Activated naive CD4-positive, alpha-beta T cell (primary cell): ENCODE results near the gene RNU5B-1.

ENCODE experiments used
- DNase-seq, 4 experiments: peaks; one replicate each; lab custom pipeline; 2025; lab: John Stamatoyannopoulos, UW

Gene RNU5B-1

DNA sequence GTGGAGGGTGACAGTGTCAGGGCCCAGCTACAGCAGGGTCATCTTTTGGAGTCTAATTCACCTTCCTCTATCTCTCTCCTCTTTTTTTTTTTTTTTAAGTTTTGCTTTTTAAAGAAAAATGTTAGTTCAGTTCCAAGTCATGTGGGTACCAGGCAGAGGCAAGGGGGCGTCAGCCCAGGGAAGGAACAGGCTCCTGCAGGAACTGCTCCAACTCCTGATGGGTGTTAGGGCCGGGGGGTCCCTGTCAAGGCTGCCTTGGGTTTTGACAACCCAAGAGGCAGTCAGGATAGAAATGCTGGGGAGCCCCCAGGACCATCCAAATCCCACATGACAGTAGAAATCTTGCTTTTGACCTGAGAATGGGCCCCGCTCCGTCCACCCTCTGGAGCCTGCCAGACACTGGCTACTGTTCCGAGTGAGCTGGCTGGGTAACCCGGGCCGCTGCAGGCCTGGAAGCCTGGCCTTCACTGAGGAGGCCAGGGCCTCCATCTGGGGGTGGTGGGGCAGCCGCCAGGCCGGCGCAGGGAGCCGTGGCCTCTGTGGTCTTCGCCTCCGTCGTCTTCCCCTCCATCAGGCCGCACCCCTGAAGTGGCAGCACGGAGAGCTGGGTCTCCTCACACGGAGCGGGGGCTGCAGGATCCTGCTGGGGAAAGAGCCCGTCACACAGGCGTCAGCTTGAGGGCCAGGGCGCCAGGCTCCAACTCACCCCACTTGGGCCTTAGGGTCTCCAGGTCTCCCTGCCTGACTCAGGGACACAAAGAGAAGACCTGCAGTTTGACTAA is 24.2 kb downstream of the RNU5B-1 start:
- DNase-seq, result no peak

DNA sequence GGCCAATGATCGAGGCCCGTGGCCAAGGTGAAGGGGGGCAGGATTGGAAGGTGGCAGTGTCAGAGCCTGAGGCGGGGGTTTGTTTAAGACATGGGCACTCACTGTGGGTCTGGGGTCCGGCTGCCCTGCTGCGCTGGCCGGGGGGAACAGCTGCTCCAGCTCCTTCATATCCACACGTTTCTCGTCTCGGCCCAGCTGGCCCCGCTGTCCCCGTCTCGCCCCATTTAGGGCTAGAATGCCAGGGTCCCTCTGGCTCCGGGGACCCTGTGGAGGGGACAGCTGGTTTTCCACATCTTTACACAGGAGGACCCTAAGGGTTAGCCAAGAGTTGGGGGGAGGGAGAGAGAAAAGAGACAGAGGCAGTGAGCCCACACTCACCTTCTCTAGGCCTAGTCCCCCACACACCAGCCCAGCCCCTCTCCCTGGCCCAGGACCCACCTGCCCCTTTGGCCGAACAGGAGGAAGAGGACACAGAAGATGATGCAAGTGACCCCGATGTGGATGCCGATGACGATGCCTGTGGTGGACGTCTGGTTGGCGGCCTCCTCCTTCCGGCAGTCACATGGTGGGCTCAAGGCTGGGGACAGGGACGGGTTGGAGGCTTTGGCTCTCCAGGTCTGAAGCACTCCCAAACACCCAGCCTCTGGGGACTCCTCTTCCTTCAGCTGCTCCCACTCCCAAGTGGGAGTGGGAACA is 25.0 kb downstream of the RNU5B-1 start:
- no peak for DNase-seq

DNA sequence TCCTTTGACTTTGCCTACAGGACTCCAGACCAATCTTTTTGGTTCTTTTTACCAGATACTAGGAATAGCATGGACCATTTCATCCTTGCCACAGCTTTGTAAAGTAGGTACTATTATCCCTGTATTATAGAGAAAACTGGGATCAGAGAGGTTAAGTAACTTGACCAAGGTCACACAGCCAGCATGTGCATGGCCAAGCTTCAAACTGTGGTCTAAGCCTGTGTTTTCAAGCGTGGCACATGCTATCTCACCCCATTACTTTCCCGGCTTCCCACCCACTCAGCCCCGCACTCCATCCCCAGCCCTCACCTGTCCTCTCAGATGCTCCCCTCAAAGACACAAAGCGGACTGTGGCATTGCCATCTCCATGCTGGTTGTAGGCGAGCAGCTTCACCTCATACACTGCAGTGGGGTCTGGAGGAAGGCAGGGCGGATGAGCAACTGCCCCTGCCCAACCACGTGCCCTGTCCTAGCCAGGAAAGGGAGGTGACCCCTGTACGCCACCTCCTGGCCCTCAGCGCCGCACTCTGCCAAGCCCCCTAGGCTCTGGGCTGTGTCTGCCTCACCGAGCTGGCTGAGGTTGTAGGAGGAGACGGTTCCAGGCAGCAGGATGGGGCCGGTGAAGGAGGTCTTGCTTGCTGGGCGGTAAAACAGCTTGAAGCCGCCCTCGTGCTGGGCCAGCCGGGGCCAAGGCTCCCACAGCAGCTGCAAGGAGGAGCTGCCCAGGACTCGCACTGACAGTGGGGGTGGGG is 25.7 kb downstream of the RNU5B-1 start:
- DNase-seq, result no peak

DNA sequence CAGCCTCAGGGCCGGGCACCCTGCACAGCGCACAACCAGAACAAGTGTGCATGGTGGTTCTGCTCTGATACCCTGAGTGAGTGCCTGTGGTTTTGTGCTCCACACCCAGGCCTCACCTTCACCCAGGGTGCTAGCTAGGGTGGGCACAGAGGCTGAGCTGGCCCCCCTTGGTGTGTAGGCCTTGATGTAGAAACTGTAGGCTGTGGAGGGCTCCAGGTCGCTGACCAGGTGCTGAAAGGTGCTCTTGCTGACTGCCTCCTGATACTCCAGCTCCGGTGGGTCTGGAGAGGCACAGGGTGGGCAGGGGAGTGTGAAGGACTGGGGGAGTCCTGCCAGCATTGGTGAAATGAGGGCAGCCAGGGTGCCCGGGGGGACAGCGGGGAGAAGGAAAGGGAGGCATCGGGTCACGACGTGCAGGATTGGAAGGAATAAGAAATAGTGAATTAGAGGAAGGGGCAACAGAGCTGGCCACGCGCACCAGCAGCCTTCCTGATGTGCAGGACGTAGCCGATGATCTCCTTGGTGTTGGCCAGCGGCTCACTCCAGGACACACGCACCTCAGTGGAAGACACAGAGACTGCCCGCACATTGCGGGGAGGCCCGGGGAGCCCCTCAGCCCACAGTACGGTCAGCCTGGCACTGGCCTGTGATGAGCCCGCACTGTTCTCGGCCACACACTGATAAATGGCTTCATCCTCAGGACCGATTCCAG is 26.6 kb downstream of the RNU5B-1 start:
- no peak for DNase-seq

DNA sequence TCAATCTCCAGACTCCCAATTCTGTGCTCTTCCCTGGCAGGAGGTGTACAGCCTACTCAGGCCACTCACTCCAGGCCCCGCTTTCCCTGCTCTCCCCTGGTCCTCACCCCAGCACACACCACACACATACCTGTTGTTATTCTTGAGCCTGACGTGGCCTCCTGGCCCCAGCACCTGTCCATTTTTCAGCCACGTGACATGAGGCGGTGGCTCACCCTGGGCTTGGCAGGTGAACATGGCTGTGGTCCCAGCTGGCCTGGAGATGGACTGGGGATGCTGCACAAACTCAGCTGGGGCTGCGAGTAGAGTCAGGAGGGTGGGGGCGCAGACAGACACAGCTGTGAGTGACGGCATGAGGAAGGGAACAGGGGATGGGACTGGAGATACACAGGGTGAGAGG is 27.3 kb downstream of the RNU5B-1 start:
- no peak for DNase-seq

DNA sequence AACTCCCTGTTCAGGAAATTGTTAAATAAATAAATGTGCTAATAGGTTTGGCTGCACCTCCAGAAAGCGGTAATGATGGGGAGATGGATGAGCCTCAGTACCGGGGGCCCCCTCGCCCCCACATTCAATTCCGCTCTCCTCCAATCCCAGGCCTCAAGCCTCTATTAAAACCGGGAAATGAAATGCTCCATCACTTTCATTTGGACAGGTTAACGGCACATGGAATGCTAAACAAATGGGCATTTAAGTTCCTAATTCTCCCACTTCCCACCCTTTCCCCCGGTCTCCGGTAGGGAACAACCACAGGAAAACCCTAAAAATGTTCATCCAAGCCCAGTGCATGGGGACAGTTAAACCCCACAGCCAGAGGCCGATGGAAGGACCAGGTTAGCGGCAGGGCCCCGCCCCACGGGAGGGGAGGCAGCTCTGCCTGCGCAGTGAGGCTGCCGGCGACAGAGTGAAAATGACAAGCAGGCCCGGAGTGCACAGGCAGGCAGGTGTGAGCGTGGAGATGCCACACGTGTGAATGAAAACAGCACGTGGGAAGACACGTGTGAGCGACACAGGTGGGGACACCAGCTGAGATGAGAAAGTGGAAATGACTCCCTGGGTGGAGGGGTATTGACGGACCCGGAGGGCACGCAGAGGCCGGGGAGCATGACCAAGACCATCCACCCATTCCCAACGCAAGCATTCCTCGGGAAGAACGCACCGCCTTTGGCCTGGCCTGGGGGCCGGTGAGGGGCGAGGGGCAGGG is 28.1 kb downstream of the RNU5B-1 start:
- DNase-seq, result no peak

DNA sequence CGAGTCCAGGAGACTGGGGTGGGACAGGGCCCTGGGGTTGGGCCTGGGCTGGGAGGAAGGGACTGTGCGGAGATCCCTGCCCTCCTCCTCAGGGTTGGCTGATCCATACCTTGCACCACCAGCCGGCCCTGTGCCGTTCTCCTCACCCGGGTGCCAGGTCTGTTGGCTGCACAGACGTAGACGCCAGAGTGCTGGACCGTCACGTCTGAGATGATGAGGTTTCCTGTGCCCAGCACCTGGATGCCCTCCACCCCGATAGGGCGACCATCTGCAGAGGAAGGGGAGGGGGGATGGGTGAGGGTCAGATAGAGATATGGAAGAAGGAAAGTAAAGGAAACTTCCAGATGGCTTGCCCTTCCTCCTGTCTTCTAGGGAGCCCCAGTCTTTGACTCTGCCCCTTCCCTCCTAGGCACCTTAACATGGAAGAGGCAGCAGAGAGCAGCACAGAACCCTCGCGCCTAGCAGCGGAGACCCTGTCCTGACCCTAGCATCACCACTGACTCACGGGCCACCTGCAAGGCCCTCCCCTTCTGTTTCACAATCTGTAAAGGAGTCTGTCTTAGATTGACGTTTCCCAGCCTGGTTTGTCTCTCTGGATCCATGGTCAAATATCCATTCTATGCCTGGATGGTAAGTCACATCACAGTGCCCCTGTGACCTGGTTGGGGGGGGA is 28.8 kb downstream of the RNU5B-1 start:
- no peak for DNase-seq

DNA sequence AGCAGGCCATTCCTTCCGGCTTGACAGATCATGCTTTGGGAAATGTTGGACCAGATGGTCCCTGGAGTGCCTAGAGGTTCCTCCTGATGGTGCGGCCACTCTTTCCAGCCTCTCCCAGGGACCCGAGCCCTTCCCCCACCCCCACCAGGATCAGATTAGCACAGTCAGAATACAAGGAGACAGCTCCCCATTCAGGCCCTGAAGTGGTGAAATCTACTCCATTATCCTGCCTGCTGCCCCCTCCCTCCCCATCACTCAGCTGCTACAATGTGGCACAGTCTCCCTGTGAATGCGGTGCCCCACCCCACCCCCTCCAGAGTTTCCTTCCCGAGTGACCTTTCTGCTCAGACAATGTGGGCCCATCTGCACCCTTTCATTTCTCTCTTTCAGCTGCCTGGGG is 29.4 kb downstream of the RNU5B-1 start:
- DNase-seq, result no peak

DNA sequence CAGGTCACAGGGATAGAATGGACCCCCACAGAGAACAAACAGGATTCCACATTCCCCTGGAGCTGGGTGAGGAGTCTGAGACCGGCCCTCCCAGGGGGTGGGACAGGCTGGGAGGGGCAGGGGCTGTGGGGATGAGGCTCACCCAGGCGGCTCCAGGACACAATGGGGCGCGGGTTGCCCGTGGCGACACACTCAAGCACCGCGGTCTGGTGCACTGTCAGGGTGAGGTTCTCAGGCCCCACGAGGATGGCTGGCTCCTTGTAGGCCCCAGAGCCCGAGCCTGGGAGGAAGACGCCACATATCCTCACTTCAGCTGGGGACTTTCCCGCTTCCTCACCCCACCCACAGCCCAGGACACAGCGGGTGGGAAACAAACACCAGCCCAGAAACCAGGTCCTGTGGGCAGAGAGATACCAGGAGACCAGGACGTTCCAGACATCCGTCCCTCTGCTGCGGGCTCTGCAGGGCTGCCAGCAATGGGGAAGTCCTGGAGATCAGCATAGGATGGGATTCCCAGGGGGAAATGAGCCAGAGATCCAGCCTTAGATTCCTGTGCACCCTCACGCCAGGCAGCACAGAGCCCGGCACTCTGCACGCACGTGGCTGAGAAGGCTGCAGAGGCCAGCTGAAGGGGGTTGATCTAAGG is 30.2 kb downstream of the RNU5B-1 start:
- no peak for DNase-seq

DNA sequence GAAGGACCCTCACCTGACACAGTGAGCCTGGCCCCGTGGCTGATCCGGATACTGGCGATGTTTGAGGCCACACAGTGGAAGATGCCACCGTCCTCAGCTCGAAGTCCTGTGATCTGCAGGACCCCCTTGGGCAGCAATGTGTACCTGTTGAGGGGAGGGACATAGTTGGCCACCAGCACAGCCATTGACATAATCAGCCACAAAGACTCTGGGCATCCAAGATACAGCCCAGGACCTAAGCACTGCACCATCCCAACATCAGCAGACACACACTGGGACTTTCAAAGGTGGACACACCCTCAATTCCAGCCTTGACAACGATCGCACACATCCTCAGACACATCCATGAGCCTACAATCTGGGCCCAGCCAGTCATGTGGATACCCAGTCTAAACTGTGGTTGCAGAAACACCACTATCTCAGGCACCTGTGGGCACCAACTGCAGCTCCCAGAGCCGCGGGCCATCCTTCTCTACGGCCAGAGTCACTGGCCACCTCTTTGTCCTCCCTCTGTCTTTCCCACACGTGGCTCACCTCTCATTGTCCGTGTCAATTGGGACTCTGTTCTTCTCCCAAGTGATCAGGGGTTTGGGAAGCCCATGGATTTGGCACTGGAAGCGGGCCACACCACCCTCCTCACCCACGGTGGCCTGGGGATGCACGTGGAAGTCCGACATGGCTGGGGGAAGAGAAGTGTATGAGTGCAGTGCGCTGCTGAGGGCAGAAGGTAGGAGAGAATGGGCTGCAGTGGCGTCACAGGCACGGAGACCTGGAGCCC is 31.0 kb downstream of the RNU5B-1 start:
- DNase-seq, result no peak

DNA sequence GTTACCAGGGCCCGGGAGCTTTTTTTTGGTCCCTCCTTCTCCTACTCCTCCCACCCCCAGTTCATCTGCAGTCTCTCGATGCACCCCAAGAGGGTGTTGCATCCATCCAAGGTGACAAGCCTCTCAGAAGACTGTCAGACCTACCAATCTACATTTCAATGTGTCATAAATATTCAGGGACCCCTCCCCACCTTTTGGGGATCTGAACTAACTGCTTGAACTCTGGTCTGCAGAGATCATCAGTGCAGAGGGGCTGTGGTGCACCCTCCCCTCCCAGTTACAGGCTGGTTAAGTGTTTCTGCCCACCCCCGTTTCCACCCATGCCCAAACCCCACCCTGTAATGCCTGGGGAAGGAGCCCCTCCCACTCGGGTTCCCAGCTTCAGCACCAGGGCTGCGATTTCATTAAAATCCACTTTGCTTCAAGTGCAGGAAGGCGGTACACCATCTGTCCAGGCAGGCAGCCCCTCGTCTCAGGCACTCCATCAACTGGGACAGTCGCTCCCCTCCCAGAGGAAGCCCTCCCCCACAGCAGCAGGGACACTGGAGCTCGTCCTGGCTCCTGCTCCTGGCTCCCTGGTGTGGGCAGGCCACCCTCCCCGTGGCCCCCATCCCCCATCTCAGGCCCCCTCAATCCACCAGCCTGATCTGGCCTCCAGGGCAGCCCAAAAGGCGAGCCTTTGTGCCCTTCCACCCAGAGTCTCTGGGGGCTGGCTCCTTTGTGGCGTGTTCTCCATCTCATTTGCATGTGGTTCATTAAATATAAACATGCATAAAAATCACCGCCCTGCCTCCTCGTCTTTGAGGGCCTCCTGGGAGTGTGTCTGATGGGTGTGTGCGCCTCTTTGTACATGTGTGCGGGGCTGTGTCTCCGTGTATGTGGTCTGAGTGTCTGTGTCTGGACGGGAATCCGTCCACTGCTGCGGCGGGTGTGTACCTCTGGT is 32.3 kb downstream of the RNU5B-1 start:
- DNase-seq, result no peak

DNA sequence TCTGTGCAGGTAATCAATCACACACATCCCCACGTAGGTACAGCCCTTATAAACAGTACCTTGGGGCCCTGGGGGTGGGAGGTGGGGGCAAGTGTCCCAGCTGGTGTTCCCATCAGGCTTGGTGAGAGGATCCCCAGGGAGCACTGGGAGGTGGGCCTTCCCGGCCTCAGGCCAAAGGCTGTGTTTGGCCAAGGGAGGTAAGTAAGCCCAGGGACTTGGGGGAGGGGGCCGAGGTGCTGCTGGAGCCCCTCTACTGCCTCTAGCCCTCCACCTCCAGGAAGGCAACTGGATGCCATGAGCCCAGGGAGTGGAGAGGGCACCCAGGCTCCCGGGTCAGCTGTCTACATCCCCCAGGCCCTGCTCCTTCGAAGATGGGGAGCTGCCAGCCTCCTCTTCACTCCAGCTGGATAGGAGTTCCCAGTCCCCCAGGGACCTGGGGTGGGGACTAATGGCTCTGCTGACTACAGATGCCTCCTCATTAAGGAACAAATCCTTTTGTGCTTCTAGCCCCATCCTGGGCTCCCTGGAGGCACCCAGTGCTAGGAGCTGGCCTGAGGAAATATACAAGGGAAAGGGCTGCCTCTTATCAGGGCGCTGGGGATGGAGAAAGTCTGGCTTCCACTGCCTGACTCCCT is 33.1 kb downstream of the RNU5B-1 start:
- no peak for DNase-seq

DNA sequence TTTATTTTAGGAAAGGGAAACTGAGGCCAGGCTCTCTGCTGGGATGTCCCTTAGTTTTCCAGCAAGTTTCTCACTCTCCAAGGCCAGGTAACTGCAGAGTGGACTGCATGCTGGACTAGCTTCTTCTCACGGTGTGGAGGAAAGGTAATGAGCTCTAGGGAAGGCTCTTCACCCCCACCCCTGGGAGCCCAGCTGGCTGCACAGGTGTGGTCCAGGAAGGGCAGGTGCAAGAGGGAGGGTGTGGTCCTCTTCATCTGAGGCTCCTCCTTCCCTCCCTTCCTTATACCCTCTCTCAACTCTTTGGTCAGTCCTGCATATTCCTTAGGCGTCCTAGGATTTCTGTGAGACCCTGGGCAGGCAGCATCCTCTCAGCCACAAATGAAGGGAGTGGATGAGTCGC is 33.9 kb downstream of the RNU5B-1 start:
- no peak for DNase-seq

DNA sequence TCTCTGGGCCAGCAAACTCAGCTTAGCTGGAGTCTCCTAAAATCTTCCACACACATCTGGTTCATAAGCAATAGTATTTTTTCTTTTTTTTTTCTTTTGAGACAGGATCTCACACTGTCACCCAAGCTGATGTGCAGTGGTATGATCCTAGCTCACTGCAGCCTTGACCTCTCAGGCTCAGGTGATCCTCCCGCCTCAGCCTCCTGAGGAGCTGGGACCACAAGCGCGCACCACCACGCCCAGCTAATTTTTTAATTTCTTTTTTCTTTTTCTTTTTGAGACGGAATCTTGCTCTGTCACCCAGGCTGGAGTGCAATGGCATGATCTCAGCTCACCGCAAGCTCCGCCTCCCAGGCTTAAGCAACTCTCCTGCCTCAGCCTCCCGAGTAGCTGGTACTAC is 34.3 kb downstream of the RNU5B-1 start:
- no peak for DNase-seq

DNA sequence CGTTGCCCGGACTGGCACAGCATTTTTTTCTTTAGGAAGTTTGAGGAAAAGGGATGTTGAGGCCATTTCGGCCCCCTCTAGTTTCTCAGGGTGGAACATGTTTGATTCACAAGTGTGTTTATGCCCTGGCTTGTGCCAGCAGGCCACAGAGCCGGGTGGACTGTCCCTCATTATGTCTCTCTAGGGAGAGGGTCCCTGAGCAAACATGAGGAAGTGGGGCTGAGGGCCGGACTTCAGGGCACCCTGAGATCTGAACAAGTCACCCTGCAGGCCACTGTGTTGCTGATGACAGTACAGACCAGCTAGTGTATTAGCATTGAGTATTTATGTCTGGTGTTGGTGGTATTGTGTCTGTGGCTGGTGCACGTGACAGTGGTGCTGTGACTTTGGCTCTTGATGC is 34.9 kb downstream of the RNU5B-1 start:
- no peak for DNase-seq

DNA sequence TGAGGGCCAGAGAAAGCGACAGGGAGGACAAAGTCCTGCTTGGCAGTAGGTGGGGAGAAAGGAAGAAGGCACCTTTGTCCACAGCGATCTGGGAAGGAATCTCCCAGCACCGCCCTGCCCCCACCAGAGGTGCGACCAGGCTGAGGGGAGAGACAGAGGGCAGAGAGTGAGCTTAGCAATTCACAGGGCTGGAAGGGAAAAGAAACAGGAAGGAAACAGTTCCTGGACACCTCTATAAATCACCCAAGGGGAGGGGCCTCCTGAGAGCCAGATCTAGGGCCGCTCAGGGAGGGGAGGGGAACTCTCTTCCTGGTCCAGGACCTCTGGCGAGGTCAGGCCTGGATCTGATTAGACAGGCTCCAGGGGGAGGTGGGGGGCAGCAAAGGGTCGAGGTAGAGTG is 35.4 kb downstream of the RNU5B-1 start:
- no peak for DNase-seq

DNA sequence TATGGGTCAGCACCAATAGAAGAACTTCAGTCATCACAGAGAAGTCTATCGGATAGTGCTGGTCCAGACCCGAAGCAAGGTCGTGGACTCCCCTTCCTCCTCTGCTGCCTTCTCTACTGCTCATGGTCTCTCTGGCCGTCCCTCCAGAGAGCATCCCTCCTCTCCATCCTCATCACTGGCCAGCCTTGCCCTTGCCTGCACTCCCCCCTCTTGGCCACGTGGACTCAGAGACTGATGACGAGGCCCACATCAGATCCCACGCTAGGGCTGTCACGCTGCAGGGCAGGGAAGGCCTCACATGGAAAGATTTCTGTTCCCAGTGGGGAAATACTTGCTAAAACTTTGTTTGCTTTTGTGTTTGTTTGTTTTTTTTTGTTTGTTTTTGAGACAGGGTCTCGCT is 38.0 kb downstream of the RNU5B-1 start:
- no peak for DNase-seq

DNA sequence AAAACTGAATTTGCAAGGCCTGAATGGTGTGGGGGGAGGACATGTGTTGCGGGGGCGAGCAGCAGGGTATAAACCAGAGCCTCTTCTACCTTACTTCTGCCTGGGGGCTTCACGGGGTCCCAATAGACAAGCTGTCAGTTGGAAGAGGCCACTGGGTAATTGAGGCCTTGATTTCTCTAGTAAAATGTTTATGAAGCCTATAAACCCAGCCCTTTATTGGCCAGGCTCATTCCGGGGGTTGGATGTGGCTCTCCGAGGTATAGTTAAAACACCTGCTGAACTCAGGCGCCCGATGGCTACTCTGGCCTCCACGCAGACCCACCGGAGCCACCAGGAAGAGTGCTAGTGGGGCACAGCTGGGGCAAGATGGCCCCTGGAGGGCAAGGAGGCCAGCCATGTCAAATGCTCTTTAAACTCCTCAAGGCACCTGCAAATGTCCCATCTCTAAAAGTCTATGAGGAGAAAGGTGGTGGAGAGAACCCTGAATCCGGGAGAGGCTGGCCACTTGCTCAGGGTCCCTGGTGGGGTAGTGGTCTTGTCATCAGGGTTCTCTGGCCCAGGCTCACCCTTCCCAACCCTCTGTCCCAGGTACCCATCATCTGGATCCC is 39.0 kb downstream of the RNU5B-1 start:
- DNase-seq, result no peak
